Trophoblast cell (in vitro differentiated cells and primary cell): ENCODE data around the gene KCNIP4.

Experiments
- DNase-seq, 2 donors: peaks; one replicate each; pipeline ENCODE4 v3.0.0-alpha.2; 2016
- H2AFZ ChIP-seq: 2 replicates; pipeline ENCODE4 v1.6.1; 2013; ENCODE audit warnings: low read length, moderate library complexity, mild to moderate bottlenecking; ENCODE audit not compliant: insufficient read depth, poor library complexity
- H2AK5ac ChIP-seq: 2 replicates; pipeline ENCODE4 v1.6.1; 2013; ENCODE audit warnings: mild to moderate bottlenecking, low read length
- H2BK120ac ChIP-seq: 2 replicates; pipeline ENCODE4 v1.6.1; 2013; ENCODE audit warnings: low read length, mild to moderate bottlenecking, moderate library complexity; ENCODE audit not compliant: insufficient read depth, poor library complexity
- H2BK12ac ChIP-seq: 2 replicates; pipeline ENCODE4 v1.6.1; 2013; ENCODE audit warnings: mild to moderate bottlenecking, low read length, moderate library complexity
- H2BK5ac ChIP-seq: 2 replicates; pipeline ENCODE4 v1.6.1; 2013; ENCODE audit warnings: low read length, low read depth, moderate library complexity, mild to moderate bottlenecking; ENCODE audit not compliant: poor library complexity
- H3K14ac ChIP-seq: 2 replicates; pipeline ENCODE4 v1.6.1; 2013; ENCODE audit warnings: mild to moderate bottlenecking, low read length
- H3K18ac ChIP-seq: 2 replicates; pipeline ENCODE4 v1.6.1; 2013; ENCODE audit warnings: mild to moderate bottlenecking, low read length
- H3K23ac ChIP-seq: 2 replicates; pipeline ENCODE4 v1.6.1; 2013; ENCODE audit warnings: low read length
- H3K27ac ChIP-seq: 2 replicates; pipeline ENCODE4 v1.5.1; 2013; ENCODE audit warnings: low read depth, mild to moderate bottlenecking, inconsistent platforms, low read length, moderate library complexity
- H3K27me3 ChIP-seq: 2 replicates; pipeline ENCODE4 v1.6.1; 2013; ENCODE audit warnings: inconsistent platforms, mild to moderate bottlenecking, low read length, moderate library complexity; ENCODE audit not compliant: insufficient read depth
- H3K36me3 ChIP-seq, 2 experiments: 1 replicate in 1 of 2; 2 replicates in 1 of 2; pipeline ENCODE4 v1.6.1; 2013; ENCODE audit warnings: low read length in 2 of 2, mild to moderate bottlenecking in 2 of 2, moderate library complexity in 1 of 2; ENCODE audit not compliant: insufficient read depth in 2 of 2, control insufficient read depth in 1 of 2
- H3K4ac ChIP-seq: 2 replicates; pipeline ENCODE4 v1.6.1; 2013; ENCODE audit warnings: low read depth, mild to moderate bottlenecking, low read length, moderate library complexity
- H3K4me1 ChIP-seq, 2 experiments: 1 replicate in 1 of 2; 2 replicates in 1 of 2; pipeline ENCODE4 v1.6.1; 2013; ENCODE audit warnings: low read length in 2 of 2, mild to moderate bottlenecking in 2 of 2, moderate library complexity in 1 of 2; ENCODE audit not compliant: insufficient read depth in 2 of 2, control insufficient read depth in 1 of 2
- H3K4me2 ChIP-seq: 2 replicates; pipeline ENCODE4 v1.6.1; 2013; ENCODE audit warnings: inconsistent platforms, mild to moderate bottlenecking, low read length, moderate library complexity
- H3K4me3 ChIP-seq: 2 replicates; pipeline ENCODE4 v1.5.1; 2013; ENCODE audit warnings: mild to moderate bottlenecking, low read depth, low read length, inconsistent platforms
- H3K79me1 ChIP-seq: one replicate; pipeline ENCODE4 v1.6.1; 2013; ENCODE audit warnings: low read length
- H3K79me2 ChIP-seq: 2 replicates; pipeline ENCODE4 v1.6.1; 2013; ENCODE audit warnings: low read length, mild to moderate bottlenecking; ENCODE audit not compliant: control insufficient read depth, insufficient read depth, poor library complexity
- H3K9ac ChIP-seq: 2 replicates; pipeline ENCODE4 v1.6.1; 2013; ENCODE audit warnings: mild to moderate bottlenecking, low read length
- H3K9me3 ChIP-seq: 2 replicates; pipeline ENCODE4 v1.6.1; 2013; ENCODE audit warnings: low read depth, mild to moderate bottlenecking, control low read depth, inconsistent platforms, low read length; ENCODE audit not compliant: insufficient read depth
- H4K12ac ChIP-seq: 2 replicates; pipeline ENCODE4 v1.6.1; 2013; ENCODE audit warnings: low read depth, mild to moderate bottlenecking, low read length, moderate library complexity
- H4K8ac ChIP-seq: 2 replicates; pipeline ENCODE4 v1.6.1; 2013; ENCODE audit warnings: low read depth, mild to moderate bottlenecking, low read length, moderate library complexity
- H4K91ac ChIP-seq: one replicate; pipeline ENCODE4 v1.6.1; 2013; ENCODE audit warnings: low read depth, mild to moderate bottlenecking, low read length, moderate library complexity
- WGBS: extraction: QIAGEN DNeasy Blood & Tissue Kit; methylation state at CpG from one replicate; pipeline ENCODE4 v1.1.7; 2013; ENCODE audit warnings: missing lambda C conversion rate; ENCODE audit not compliant: insufficient read length, insufficient coverage; ENCODE audit errors: extremely low coverage; 5-methylcytosine and 5-hydroxymethylcytosine counted together

KCNIP4 gene

DNA sequence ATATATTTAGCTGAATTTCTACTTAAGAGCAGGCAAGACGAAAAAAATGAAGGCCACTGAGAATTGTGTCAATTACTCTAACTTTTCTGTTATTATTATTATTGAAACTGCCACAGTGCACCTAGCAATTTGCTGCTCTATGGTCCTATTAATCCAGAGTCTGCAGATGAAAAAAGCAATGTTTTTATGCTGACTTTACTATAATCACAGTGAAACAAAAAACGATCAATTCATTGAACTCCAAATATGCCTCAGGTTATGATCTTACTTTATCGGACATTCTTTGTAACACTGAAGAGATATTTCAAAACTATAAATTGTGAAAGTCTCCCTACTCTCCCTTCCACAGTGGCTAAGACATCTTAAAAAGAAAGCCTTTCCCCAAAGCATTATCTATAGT, 474.4 kb downstream of the KCNIP4 start:
- Histone ChIP-seq H2BK5ac (no peak overlapping the region), H4K91ac (no peak overlapping the region), H3K9me3 (no peaks in the 10 kb centered on the region), H3K4me3 (no peak overlapping the region), H3K27ac (no peak overlapping the region), H3K4me2 (no peak overlapping the region), H3K36me3 (no peaks in the 10 kb centered on the region), H3K4me1 (no peaks in the 10 kb centered on the region), H2AK5ac (no peak overlapping the region), H3K27me3 (no peaks in the 10 kb centered on the region), H3K79me1 (no peaks in the 10 kb centered on the region), H3K23ac (no peak overlapping the region), H3K79me2 (no peaks in the 10 kb centered on the region), H3K9ac (no peak overlapping the region), H4K8ac (no peak overlapping the region), H3K4ac (no peak overlapping the region), H3K14ac (no peak overlapping the region), H3K18ac (no peak overlapping the region), H2BK120ac (no peak overlapping the region), H2AFZ (no peak overlapping the region), H4K12ac (no peak overlapping the region), H2BK12ac (no peak overlapping the region)
- no CpG with 5 or more reads among the region's 3 CpGs for WGBS
- no peak for DNase-seq

DNA sequence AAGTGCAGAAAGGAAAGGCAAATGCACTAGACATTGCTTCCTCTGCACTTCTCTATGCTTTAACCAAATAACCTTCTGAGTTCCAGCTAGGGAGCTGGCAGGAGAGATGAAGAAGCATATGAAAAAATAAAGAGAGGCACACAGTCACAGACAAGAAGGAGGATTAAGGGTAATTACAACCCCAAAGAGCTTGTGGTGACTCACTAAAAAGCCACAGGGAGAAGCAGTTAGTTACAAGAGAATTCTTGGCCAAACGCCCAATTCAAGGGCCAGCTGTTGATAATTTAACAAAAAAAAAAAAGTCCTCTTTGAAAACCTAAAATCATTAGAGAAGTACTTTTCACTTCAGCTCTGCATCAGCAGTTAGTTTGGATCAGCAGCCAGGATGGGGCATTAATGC, 478.0 kb downstream of the KCNIP4 start:
- Histone ChIP-seq H4K91ac (no peak overlapping the region), H3K36me3 (no peaks in the 10 kb centered on the region), H3K4me3 (no peak overlapping the region), H4K12ac (no peak overlapping the region), H3K4me1 (no peaks in the 10 kb centered on the region), H3K4me2 (no peak overlapping the region), H3K18ac (no peak overlapping the region), H3K14ac (no peak overlapping the region), H3K9ac (no peak overlapping the region), H3K27ac (no peak overlapping the region), H3K23ac (no peak overlapping the region), H3K9me3 (no peaks in the 10 kb centered on the region), H3K27me3 (no peaks in the 10 kb centered on the region), H3K79me2 (no peaks in the 10 kb centered on the region), H2AK5ac (no peak overlapping the region), H3K4ac (no peak overlapping the region), H3K79me1 (no peaks in the 10 kb centered on the region), H2AFZ (no peak overlapping the region), H2BK120ac (no peak overlapping the region), H2BK5ac (no peak overlapping the region), H4K8ac (no peak overlapping the region), H2BK12ac (no peak overlapping the region)
- no peak for DNase-seq
- no CpG with 5 or more reads among the region's 1 CpG for WGBS

DNA sequence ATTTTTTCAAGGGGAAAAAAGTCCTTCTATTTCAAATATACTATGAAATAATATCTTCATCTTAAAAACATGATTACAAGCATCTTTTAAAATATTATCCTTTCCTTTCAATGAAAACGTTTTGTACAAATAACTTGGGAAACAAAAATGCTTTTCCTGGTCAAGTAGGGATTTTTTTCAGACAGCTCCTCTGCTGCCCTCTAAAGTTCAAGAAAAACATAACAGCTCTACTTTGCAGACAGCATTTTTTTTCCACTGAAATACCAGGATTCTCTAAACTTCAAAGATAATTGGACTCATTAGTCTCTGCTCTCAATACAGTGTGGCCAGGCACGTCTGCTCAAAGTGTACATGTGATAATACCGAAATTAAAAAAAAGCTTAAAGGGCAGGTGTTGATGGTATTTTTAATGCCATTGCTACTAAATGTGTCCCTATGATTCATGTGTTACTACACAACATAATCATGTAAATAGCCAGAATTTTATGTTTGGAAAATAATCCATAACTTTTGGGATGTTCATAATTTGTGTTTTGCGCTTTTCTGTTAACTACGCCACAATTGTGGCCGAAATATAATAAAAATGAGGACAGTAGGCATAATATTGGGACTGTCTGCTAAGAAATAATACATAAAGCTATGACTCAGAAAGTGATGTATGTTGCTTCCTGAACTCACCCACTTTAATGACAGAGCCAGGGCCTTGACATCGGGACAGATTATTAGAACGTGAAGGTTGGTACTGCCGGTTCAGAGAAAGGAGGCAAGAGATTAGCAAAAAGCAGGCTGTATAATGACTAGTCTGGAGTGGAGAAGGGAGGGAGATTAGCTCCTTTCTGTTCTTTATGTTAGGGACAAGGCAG, 478.9 kb downstream of the KCNIP4 start:
- no peak overlapping the region for H3K4me3 ChIP-seq
- no CpG with 5 or more reads among the region's 9 CpGs for WGBS
- no peaks in the 10 kb centered on the region for H3K9me3 ChIP-seq
- no peaks in the 10 kb centered on the region for H3K79me2 ChIP-seq
- no peak overlapping the region for H4K12ac ChIP-seq
- no peak overlapping the region for H4K8ac ChIP-seq
- no peak overlapping the region for H2BK12ac ChIP-seq
- no peak overlapping the region for H2AK5ac ChIP-seq
- DNase-seq = peak in 1 of 2 donors; percentile 46
- no peak overlapping the region for H3K14ac ChIP-seq
- H2BK5ac ChIP-seq = no peak overlapping the region
- no peak overlapping the region for H2BK120ac ChIP-seq
- H3K9ac ChIP-seq = no peak overlapping the region
- H3K4ac ChIP-seq = no peak overlapping the region
- no peak overlapping the region for H3K23ac ChIP-seq
- H3K79me1 ChIP-seq = no peaks in the 10 kb centered on the region
- H2AFZ ChIP-seq = no peak overlapping the region
- H3K4me1 ChIP-seq = no peaks in the 10 kb centered on the region
- no peak overlapping the region for H3K27ac ChIP-seq
- H3K4me2 ChIP-seq = no peak overlapping the region
- no peaks in the 10 kb centered on the region for H3K36me3 ChIP-seq
- no peak overlapping the region for H3K18ac ChIP-seq
- H3K27me3 ChIP-seq = no peaks in the 10 kb centered on the region
- no peak overlapping the region for H4K91ac ChIP-seq

DNA sequence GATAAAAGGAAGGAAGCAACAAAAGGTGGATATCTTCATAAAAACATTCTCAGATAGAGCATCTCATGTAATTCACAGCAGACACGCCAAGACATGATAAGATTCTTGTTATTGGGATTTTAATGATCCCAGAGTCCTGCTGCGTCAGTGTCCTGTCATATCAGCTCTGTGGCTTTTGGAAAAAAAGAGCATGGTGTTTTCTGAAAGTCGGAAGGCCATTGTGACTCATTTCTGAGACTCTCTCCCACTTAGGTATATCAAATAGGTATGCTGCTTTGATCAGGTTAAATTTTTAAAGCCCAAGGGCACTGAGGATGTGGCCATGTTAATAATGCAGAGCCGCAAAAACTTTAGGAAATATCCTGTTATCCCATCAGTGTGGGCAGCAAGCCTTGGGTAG, 481.0 kb downstream of the KCNIP4 start:
- Histone ChIP-seq H3K79me2 (no peaks in the 10 kb centered on the region), H3K27ac (no peak overlapping the region), H3K9ac (no peak overlapping the region), H3K18ac (no peak overlapping the region), H3K14ac (no peak overlapping the region), H2BK120ac (no peak overlapping the region), H3K9me3 (no peaks in the 10 kb centered on the region), H3K79me1 (no peaks in the 10 kb centered on the region), H3K4me2 (no peak overlapping the region), H2AK5ac (no peak overlapping the region), H3K4me3 (no peak overlapping the region), H2BK12ac (no peak overlapping the region), H3K23ac (no peak overlapping the region), H3K27me3 (no peaks in the 10 kb centered on the region), H3K4me1 (no peaks in the 10 kb centered on the region), H3K36me3 (no peaks in the 10 kb centered on the region), H3K4ac (no peak overlapping the region), H4K12ac (no peak overlapping the region), H2BK5ac (no peak overlapping the region), H2AFZ (no peak overlapping the region), H4K91ac (no peak overlapping the region), H4K8ac (no peak overlapping the region)
- no peak for DNase-seq
- WGBS = no CpG with 5 or more reads among the region's 4 CpGs
